Peyer's patch (tissue), 4 donors: Measurements from ENCODE around the gene NUP214.

Experiments used
- POLR2A ChIP-seq, 2 donors: fragments of 450-650 bp; IDR thresholded peaks; one replicate each; pipeline ENCODE4 v1.5.1; 2017; ENCODE audit warnings: antibody characterized with exemption in 2 of 2, mild to moderate bottlenecking in 2 of 2, moderate library complexity in 2 of 2
- TF ChIP-seq, protein P1 (sequence below), 6 experiments: fragments of 450-650 bp in 4 of 6; fragments of 200-600 bp in 2 of 6; sonication (generic) in 1 of 6; IDR thresholded peaks; one replicate each; pipeline ENCODE4 v1.5.1; 2017 to 2019; ENCODE audit warnings: antibody characterized with exemption in 6 of 6, mild to moderate bottlenecking in 3 of 6, moderate library complexity in 1 of 6

- no peak for TF ChIP-seq POLR2A (IDR thresholded peaks at IDR 0.05)
- TF ChIP-seq, protein P1, sequence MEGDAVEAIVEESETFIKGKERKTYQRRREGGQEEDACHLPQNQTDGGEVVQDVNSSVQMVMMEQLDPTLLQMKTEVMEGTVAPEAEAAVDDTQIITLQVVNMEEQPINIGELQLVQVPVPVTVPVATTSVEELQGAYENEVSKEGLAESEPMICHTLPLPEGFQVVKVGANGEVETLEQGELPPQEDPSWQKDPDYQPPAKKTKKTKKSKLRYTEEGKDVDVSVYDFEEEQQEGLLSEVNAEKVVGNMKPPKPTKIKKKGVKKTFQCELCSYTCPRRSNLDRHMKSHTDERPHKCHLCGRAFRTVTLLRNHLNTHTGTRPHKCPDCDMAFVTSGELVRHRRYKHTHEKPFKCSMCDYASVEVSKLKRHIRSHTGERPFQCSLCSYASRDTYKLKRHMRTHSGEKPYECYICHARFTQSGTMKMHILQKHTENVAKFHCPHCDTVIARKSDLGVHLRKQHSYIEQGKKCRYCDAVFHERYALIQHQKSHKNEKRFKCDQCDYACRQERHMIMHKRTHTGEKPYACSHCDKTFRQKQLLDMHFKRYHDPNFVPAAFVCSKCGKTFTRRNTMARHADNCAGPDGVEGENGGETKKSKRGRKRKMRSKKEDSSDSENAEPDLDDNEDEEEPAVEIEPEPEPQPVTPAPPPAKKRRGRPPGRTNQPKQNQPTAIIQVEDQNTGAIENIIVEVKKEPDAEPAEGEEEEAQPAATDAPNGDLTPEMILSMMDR (IDR thresholded peaks at IDR 0.05): no peak
Observed at GRCh38 chr9:131281119-131281965, 156.0 kb downstream of the NUP214 start.
